Measurements from ENCODE around the gene PACSIN1.

The PACSIN1 gene, protein sequence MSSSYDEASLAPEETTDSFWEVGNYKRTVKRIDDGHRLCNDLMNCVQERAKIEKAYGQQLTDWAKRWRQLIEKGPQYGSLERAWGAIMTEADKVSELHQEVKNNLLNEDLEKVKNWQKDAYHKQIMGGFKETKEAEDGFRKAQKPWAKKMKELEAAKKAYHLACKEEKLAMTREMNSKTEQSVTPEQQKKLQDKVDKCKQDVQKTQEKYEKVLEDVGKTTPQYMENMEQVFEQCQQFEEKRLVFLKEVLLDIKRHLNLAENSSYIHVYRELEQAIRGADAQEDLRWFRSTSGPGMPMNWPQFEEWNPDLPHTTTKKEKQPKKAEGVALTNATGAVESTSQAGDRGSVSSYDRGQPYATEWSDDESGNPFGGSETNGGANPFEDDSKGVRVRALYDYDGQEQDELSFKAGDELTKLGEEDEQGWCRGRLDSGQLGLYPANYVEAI

DNA sequence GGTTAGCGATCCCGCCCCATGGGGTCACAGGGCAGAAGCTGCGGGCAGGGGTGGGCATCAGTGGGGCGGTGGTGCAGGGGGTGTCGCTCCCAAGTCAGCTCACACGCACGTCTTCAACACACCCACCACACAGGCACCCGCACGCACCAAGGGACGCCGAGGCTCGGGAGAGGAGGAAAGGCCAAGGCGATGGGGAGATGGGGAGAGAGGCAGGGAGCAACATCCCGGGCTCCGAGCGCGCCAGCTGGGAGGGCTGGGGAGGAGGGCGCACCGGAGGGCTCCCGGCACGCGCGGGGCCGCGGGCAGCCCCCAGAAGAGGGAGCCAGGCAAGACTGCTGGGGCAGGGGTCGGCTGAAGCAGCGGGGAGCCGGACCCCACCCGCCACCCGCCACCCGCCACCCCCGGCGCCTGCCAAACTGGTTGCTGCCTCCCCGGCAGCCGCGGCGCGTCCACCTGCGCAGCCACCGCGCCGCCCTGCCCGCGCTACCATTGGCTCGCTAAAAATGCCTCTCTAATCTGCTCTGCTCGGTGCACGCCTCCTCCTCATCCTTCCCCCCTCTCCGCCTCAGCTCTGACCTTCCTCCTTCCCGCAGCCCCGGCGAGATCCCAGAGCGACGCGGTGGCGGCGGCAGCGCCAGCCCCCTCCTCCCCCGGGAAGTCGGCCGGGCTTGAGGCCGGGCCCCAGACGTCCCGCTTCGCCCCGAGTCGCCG is at the start of gene PACSIN1:
Gene PACSIN1, plus strand, starts transcription at position 546 of the 711 bp plus-strand sequence. CDS start 60,230 bp downstream, outside the sequence.
- DNase-seq (ENCODE audit: low read depth), result no peak

DNA sequence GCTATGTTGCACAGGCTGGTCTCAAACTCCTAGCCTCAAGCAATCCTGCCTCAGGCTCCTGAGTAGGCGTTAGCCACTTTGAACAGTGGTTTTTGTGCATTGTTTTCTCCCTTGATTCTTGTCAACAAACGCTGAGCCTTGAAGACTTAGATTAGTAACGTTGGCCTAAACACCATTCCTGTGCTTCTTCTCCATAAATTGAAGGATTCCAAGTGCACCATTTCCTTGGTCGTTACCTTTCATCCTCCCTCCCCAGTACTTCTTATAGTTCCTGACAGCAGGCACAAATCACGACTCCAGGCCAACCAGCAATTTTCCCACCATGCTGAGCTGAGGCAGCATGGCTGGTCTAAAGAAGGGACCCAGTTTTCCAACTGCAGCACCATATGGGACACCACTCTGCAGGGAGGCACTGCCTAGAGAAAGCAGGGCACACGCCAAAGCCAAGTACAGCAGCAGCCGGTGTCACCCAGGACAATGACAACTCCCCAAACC is 49.0 kb upstream of the PACSIN1 start:
- no peak for DNase-seq (ENCODE audit: low read depth)

DNA sequence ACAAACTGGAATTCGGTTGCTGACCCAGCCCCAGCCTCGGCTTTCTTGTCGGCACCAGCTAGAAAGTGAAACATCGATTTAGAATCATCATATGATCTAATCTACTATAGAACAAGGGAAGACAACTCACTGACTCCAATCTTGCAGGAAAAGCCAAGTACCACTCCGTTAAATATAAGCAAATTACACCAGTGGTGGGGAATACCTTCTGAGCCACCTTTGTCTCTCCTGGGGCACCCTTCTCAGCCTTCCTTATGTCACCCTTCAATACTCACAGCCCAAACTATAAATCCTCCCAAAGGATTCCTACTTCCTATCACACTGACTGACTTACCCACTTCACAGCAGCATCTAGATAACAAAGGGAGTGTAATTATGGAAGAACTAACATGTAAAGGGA is 47.5 kb upstream of the PACSIN1 start:
- DNase-seq (ENCODE audit: low read depth), result no peak

DNA sequence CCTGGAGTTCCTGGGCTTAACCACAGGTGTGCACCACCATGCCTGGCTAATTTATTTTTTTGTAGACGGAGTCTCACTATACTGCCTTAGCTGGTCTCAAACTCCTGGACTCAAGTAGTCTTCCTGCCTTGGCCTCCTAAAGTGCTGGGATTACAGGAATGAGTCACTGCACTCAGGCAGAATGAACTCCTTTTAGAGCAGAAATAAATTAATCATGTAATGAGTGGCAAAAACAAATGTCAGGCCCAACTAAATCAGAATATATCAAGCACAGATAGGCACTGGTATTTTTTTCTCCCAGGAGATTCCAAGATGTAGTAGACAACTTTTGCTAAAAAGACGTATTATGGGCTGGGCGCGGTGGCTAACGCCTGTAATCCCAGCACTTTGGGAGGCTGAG is 42.6 kb upstream of the PACSIN1 start:
- DNase-seq (ENCODE audit: low read depth), result no peak

DNA sequence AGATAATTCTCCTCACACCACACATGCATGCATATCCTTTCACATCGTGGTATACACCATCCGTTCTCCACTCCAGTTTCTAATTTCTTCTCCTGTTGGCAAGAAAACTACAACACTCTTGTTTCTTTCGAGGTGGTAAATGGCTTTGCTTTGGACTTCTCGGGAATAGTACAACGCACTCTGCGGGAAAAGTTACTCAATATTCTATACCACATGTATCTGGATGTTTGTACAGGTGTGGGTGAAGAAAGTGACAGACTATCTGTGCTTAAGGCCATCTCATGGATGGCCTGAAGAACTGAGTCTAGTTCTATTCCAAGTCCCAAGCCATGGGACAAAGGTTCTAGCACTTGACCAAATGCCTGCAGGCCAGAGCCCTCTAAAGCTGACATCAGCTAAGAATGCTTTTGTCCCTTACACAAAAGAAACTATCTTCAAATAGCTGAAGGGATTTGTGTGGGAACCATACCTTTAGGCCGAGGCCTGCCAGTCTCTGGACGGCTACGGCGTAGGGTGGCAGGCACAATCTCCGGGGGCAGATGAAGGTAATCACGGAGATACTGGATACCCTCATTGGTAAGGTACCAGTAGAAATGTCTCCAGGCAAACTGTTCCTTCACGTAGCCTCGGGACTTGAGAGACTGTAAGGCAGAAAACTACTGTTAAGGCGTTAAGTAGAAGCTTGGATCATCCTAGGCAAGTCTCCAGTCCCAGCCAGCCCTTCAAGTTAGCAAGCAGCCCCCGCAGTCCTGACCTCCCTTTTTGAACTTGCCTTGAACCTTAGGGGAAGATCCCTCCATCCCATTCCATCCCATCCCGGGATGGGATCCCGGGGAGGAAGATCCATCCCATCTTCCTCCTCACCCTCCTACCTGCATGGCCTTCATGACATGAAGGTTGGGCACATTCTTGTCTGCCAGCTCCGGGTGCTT is 41.4 kb upstream of the PACSIN1 start:
- DNase-seq (ENCODE audit: low read depth), result no peak

DNA sequence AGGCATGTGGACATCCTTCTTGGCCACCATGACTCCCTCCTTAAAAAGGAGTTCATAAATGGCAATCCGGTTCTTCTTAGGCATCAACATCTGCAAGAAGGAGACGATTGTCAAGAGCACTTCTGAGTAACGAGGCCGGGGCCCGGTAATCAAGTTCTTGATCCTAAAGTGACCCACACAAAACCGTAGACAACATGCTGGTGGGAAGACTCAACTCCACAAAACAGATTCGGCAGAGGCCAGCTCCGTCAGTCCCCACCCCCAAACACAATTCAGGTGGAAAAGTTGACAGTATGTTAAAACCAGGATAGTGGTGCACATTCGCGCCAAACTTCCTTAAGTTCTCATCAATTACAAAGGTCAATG is 40.8 kb upstream of the PACSIN1 start:
- DNase-seq (ENCODE audit: low read depth), result no peak

DNA sequence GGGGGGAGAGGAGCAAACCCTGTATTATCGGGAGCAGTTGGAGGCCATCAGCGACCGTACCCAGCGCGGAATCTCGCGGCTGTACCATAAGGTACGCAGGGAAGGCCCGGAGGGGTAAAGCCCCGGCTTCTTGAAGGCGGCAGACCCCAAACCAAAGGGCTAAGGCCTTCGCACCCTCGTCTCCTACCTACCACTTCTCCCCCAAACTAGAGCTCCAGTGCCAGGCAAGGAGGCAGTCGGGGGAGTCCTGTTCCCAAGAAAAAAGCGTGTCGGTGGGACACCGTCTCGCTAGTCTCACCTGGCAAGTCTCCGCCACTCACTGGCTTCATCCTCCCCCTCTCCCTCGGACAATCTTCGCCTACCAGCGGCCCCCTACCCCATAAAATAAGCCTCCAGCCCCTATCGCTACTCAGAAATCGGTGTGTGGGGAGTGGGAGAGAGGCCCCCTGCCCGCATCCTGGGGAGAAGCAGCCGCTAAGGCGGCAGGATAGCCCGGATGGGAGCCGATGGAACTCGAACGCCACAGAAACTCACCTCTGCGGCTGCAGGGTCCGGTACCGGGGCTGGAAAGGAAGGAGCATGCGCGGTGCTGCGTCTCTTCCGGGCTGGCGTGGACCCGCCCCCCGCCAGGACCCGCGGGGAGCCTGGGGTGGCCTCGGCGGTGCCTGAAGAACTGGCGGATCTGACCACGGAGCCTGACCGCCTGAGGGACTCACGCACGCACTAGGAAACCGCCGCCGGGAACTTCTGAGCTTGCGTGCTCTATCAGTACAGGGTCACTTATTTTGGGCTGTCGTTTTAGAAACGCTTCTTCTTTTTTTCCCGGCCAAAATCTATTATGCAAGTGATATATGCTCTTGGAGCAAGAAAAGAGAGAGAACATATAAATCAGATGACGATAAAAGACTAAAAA is 40.1 kb upstream of the PACSIN1 start, which contains the start of gene RPS10:
Gene RPS10, minus strand, starts transcription at position 572 of the 913 bp plus-strand sequence. CDS start 848 bp downstream, outside the sequence.
- peak; percentile 86 for DNase-seq (ENCODE audit: low read depth)

DNA sequence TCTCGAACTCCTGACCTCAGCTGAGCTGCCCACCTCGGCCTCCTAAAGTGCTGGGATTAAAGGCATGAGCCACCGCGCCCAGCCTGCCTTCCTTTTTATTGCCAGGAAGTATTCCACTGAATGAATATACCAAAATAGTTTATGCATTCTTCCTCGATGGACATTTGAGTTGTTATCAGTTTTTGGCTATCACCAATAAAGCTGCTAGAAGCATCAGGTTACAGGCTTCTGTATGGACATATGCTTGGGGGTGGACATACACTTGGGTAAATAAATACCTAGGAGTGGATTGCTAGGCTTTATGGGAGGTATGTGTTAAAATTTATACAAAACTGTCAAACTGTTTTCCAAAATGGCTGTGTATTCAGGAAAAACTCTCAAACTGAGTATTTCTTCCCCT is 30.0 kb upstream of the PACSIN1 start:
- no peak for DNase-seq (ENCODE audit: low read depth)

DNA sequence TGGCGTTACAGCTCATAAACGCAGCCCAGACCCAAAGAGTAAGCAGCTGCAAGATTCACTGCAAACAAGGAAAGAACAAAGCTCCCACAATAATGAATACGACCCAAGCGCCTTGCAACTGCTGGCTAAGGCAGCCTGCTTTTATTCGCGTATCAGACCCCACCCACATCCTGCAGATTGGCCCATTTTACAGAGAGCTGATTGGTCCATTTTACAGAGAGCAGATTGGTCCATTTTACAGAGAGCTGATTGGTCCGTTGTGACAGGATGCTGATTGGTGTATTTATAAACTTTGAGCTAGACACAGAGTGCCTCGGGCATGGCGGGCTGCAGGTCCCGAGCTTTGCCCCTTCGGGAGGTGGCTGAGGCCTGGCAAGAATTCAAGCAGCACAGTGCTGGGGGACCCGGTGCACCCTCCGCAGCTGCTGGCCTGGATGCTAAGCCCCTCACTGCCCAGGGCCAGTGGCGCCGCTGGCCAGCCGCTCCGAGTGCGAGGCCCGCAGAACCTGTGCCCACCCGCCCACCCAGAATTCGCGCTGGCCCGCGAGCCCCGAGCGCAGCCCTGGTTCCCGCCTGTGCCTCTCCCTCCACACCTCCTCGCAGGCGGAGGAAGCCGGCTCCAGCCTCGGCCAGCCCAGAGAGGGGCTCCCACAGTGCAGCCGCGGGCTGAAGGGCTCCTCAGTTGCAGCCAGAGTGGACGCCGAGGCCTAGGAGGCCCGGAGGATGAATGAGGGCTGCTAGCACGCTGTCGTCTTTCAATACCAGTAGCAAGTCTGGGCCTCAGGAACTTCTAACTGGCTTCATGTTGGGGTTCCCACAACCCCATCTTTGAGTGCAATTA is 28.9 kb upstream of the PACSIN1 start:
- DNase-seq (ENCODE audit: low read depth), result no peak

DNA sequence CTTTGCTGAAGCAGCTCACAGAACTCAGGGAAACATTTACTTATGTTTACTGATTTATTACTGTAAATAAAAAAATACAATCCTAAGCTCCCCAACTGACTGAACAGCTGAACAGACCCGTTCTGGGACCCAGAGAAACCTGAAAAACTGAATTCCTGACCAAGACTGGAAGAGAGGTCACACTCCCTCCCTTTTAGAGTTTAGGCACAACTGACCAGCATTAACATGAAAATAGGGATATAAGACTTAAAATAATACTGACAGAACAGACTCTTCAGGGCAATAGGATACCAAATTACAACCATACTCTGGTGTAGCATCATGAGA is 28.3 kb upstream of the PACSIN1 start:
- DNase-seq (ENCODE audit: low read depth), result no peak

DNA sequence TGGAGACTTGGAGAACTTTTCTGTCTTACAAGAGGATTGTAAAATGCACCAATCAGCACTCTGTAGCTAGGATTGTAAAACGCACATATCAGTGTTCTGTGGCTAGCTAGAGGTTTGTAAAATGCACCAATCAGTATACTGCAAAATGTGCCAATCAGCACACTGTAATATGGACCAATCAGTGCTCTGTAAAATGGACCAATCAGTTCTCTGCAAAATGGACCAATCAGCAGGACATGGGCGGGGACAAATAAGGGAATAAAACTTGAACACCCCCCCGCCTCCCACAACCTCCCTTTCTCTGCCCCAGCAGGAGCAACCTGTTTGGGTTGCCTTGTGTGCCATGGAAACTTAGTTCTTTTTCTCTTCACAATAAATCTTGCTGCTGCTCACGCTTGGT is 27.2 kb upstream of the PACSIN1 start:
- no peak for DNase-seq (ENCODE audit: low read depth)

DNA sequence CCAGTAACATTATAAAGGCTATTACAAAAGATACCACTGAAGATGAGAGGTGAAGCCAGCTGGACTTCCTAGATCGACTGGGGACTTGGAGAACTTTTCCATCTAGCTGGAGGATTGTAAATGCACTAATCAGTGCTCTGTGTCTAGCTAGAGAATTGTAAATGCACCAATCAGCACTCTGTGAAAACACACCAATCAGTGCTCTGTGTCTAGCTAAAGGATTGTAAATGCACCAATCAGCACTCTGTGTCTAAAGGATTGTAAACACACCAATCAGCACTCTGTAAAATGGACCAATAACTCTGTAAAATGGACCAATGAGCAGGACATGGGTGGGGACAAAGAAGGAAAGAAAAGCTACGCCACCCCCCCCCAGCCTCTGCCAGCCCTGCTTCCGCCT is 26.4 kb upstream of the PACSIN1 start:
- no peak for DNase-seq (ENCODE audit: low read depth)

DNA sequence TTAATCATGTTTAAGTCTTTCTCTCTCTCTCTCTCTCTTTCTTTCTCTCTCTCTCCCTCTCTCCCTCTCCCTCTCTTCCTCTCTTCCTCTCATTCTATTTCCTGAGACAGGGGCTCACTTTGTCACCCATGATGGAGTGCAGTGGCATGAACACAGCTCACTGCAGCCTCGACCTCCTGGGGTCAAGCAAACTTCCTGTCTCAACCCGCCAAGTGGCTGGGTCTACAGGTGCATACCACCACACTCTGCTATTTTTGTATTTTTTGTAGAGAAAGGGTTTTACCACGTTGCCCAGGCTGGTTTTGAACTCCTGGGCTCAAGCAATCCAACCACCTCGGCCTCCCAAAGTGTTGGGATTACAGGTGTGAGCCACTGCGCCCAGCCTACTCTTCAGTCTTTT is 24.4 kb upstream of the PACSIN1 start:
- DNase-seq (ENCODE audit: low read depth), result no peak

DNA sequence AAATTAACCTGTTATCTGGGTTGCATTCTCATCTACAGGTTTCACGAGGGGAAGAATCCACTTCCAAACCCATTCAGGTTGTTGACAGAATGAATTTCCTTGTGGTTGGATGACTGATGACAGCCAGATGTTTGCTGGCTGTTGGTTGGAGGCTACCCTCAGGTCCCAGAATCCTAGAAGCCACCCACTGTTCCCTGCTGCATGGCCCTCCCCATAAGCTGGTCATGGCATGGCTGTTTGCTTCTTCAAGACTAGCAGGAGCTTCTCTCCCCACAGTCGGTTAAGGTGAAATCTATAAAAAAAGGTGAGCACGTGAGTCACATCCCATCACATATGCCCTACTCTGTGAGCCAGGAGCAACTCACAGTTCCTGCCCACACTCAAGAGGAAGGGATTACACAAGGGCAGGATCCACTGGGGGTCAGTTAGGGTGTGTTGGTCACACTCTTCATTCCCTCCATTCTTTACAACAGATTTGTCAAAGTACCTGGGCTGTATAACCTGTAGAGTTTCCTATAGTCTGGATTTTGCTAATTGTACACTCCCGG is 20.5 kb upstream of the PACSIN1 start:
- no peak for DNase-seq (ENCODE audit: low read depth)

DNA sequence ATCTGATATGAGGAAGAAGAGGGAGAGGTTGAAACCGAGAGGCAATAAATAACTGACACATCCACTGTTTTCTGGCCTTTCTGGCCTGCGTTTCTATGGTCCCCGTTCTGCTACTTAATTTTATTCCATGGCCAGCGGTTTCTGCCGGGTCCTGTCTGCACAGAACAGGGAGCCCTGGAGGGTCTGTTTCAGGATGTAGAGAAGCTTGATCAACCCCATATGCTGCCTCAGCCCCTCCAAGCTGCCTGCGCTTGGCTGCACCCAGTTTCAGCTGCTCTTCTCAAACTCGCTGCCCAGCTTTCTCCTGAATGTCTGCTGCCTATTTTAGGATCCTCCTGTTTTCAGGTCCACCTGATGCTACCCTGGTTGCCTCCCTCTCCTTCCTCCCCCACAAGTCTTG is 18.5 kb upstream of the PACSIN1 start:
- no peak for DNase-seq (ENCODE audit: low read depth)

DNA sequence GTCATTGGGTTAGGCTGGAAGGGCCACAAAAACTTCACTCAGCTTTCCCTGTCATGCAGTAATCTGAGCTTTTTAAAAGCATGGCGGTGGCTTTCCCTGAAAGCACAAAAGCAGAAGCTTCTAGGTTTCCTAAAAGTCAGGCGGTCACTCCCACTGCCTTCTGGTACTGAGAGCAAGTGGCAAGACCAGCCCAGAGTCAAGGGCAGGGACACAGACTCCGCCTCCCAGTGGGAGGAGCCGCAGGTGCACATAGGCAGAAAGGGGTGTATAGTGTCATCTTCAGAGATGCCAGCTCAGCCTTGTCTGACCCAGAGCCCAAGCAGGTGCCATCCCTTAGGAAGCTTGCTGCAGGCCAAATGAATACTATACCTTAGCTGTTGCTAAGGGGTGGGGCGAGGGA is 18.0 kb upstream of the PACSIN1 start:
- DNase-seq (ENCODE audit: low read depth), result no peak

DNA sequence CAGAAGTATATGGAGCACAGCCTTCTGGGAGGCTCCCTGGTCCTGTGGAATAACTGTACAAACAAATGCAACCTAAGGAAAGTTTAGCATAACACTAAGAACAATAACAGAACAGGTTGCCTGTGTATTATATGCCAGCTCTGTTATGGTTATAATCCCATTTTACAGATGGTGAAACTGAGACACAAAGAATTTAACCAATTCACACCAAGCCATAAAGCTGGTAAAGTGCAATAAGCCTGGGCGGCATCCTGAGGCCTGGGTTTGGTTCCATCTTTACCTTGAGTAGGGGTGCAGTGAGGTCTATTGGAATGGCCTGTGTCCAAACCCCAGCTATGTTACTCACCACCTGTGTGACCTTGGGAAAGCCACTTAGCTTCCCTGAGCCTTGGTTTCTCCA is 14.7 kb upstream of the PACSIN1 start:
- DNase-seq (ENCODE audit: low read depth), result no peak

DNA sequence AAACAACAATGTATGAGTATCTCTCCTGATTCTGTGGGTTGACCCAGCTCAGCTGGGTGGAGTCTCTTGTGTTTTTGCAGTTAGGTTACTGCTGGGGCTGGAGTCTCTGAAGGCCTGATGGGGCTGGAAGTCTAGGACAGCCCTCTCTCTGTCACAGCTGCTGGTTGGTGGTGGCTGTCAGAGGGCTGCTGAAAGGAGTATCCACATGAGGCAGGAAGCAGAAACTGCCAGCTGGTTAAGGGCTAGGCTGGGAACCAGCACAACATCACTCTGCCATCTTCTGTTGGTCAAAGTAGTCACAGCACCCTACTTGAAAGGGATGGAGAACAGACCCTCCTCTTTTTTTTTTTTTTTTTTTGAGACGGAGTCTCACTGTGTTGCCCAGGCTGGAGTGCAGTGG is 10.0 kb upstream of the PACSIN1 start:
- no peak for DNase-seq (ENCODE audit: low read depth)

DNA sequence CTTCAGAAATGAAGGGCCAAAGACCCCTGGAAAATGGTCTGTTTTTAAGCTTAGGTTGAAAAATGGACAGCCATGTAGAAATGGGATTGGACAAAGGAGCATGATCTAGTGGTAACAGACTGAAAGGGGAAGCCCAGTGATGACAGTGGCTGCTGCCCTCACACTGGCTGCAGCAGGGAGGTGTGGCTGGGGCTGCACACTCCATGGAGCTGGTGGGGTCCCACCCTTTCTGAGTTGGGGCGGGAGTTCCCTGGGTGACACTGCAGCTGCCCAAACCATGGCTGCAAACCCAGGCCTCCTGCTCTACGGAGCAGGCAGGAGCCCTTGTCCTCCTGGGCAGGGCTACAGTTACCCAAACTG is 8.5 kb upstream of the PACSIN1 start:
- no peak for DNase-seq (ENCODE audit: low read depth)

All from activated T-helper 1 cell treated with Interleukin-2 at 50 U/mL for 16 hours (primary cell).